Measurements from ENCODE around the gene PRLR. TPM values are rescaled to one million over a fixed set of nuclear protein-coding genes. Genes with fewer than 3 reads are reported as not detected.

PRLR gene
- total and polyA plus RNA-seq, 4 donors = 3.5 to 44.5 (median 14.3) TPM

DNA sequence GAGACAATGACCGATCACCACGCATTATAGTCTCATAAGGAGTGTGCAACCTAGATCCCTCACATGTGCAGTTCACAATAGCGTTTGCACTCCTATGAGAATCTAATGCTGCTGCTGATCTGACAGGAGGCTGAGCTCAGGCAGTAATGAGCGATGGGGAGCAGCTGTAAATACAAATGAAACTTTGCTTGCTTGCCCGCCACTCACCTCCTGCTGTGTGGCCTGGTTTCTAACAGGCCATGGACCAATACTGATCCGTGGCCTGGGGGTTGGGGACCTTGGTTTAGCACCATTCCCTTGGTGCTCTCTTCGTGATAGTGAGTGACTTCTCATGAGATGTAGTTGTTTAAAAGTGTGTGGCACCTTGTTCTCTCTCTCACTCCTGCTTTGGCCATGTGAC lies 50.2 kb downstream of the PRLR start (continued):
- TF ChIP-seq, protein P1, sequence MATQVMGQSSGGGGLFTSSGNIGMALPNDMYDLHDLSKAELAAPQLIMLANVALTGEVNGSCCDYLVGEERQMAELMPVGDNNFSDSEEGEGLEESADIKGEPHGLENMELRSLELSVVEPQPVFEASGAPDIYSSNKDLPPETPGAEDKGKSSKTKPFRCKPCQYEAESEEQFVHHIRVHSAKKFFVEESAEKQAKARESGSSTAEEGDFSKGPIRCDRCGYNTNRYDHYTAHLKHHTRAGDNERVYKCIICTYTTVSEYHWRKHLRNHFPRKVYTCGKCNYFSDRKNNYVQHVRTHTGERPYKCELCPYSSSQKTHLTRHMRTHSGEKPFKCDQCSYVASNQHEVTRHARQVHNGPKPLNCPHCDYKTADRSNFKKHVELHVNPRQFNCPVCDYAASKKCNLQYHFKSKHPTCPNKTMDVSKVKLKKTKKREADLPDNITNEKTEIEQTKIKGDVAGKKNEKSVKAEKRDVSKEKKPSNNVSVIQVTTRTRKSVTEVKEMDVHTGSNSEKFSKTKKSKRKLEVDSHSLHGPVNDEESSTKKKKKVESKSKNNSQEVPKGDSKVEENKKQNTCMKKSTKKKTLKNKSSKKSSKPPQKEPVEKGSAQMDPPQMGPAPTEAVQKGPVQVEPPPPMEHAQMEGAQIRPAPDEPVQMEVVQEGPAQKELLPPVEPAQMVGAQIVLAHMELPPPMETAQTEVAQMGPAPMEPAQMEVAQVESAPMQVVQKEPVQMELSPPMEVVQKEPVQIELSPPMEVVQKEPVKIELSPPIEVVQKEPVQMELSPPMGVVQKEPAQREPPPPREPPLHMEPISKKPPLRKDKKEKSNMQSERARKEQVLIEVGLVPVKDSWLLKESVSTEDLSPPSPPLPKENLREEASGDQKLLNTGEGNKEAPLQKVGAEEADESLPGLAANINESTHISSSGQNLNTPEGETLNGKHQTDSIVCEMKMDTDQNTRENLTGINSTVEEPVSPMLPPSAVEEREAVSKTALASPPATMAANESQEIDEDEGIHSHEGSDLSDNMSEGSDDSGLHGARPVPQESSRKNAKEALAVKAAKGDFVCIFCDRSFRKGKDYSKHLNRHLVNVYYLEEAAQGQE (IDR thresholded peaks at IDR 0.05) = no peak
- TF ChIP-seq, protein P2, sequence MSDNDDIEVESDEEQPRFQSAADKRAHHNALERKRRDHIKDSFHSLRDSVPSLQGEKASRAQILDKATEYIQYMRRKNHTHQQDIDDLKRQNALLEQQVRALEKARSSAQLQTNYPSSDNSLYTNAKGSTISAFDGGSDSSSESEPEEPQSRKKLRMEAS (IDR thresholded peaks at IDR 0.05) = no peak
- TF ChIP-seq FOXA1 (IDR thresholded peaks at IDR 0.05) (no peak), RXRA (IDR thresholded peaks at IDR 0.05) (no peak), JUND (IDR thresholded peaks at IDR 0.05) (no peak)

DNA sequence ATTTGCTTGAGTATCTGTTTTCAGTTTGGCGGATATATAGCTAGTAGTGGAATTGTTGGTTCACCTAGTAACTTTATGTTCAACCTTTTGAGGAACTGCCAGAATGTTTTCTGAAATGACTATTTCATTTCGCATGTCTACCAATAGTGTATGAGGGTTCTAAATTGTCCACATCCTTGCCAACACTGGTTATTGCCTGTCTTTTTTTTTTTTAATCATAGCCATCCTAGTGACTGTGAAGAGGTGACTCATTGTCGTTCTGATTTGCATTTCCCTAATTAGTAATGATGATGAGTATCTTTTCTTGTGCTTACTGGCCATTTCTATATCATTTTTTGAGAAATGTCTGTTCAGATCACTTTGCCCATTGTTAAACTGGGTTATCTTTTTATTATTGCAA lies 52.5 kb downstream of the PRLR start:
- Histone ChIP-seq H3K9ac (ENCODE audit: low read depth in 1 of 2, low read length in 2 of 2) (no peak overlapping the region), H3K4me1 (ENCODE audit: control insufficient read depth in 4 of 4, insufficient read depth in 4 of 4, low read length in 3 of 4) (peaks cover 0 to 3% (median under 1%) of the 10 kb centered on the region in 4 donors), H3K9me3 (ENCODE audit: control insufficient read depth in 4 of 4, low read length in 3 of 4) (no peaks in the 10 kb centered on the region), H3K36me3 (ENCODE audit: control insufficient read depth in 4 of 4, insufficient read depth in 3 of 4, low read depth in 1 of 4, low read length in 3 of 4) (no peaks in the 10 kb centered on the region), H3K27ac (ENCODE audit: low read depth in 1 of 2, low read length in 2 of 2) (no peak overlapping the region), H3K27me3 (ENCODE audit: control insufficient read depth in 4 of 4, insufficient read depth in 4 of 4, low read length in 3 of 4) (no peaks in the 10 kb centered on the region), H3K4me3 (ENCODE audit: low read depth in 1 of 3, low read length in 3 of 3) (no peak overlapping the region)
- TF ChIP-seq SP1 (IDR thresholded peaks at IDR 0.05) (no peak), FOXA1 (IDR thresholded peaks at IDR 0.05) (no peak), JUND (IDR thresholded peaks at IDR 0.05) (no peak), GABPA (IDR thresholded peaks at IDR 0.05 in 1 of 2, conservative IDR thresholded peaks at IDR 0.05 in 1 of 2) (no peak), RAD21 (IDR thresholded peaks at IDR 0.05) (no peak), HNF4G (IDR thresholded peaks at IDR 0.05) (no peak), TAF1 (conservative IDR thresholded peaks at IDR 0.05) (no peak), FOXA2 (IDR thresholded peaks at IDR 0.05) (no peak), NR2F2 (IDR thresholded peaks at IDR 0.05) (no peak), RXRA (IDR thresholded peaks at IDR 0.05) (no peak), YY1 (IDR thresholded peaks at IDR 0.05) (no peak), EGR1 (IDR thresholded peaks at IDR 0.05; ENCODE audit: low read depth in 2 of 2) (no peak), HNF4A (conservative IDR thresholded peaks at IDR 0.05) (no peak)
- TF ChIP-seq, protein P3, sequence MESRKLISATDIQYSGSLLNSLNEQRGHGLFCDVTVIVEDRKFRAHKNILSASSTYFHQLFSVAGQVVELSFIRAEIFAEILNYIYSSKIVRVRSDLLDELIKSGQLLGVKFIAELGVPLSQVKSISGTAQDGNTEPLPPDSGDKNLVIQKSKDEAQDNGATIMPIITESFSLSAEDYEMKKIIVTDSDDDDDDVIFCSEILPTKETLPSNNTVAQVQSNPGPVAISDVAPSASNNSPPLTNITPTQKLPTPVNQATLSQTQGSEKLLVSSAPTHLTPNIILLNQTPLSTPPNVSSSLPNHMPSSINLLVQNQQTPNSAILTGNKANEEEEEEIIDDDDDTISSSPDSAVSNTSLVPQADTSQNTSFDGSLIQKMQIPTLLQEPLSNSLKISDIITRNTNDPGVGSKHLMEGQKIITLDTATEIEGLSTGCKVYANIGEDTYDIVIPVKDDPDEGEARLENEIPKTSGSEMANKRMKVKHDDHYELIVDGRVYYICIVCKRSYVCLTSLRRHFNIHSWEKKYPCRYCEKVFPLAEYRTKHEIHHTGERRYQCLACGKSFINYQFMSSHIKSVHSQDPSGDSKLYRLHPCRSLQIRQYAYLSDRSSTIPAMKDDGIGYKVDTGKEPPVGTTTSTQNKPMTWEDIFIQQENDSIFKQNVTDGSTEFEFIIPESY (IDR thresholded peaks at IDR 0.05) = no peak
- TF ChIP-seq, protein P4, sequence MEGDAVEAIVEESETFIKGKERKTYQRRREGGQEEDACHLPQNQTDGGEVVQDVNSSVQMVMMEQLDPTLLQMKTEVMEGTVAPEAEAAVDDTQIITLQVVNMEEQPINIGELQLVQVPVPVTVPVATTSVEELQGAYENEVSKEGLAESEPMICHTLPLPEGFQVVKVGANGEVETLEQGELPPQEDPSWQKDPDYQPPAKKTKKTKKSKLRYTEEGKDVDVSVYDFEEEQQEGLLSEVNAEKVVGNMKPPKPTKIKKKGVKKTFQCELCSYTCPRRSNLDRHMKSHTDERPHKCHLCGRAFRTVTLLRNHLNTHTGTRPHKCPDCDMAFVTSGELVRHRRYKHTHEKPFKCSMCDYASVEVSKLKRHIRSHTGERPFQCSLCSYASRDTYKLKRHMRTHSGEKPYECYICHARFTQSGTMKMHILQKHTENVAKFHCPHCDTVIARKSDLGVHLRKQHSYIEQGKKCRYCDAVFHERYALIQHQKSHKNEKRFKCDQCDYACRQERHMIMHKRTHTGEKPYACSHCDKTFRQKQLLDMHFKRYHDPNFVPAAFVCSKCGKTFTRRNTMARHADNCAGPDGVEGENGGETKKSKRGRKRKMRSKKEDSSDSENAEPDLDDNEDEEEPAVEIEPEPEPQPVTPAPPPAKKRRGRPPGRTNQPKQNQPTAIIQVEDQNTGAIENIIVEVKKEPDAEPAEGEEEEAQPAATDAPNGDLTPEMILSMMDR (IDR thresholded peaks at IDR 0.05; ENCODE audit: low read depth, low read length, missing input control) = no peak
- TF ChIP-seq, protein P1 (IDR thresholded peaks at IDR 0.05) = no peak
- TF ChIP-seq, protein P2 (IDR thresholded peaks at IDR 0.05) = no peak
- TF ChIP-seq, protein P5, sequence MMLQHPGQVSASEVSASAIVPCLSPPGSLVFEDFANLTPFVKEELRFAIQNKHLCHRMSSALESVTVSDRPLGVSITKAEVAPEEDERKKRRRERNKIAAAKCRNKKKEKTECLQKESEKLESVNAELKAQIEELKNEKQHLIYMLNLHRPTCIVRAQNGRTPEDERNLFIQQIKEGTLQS (IDR thresholded peaks at IDR 0.05) = no peak
- DNase-seq (ENCODE audit: low spot score) = no peak
- WGBS = 92% methylated on average over 3 of the region's 3 CpGs

Data from liver (tissue), 9 donors.